OCI-LY1 (cell line): Measurements from ENCODE around the gene AGTRAP.

ENCODE experiments used
- H2AFZ ChIP-seq: fragments of 200-600 bp; sonication (generic), shearing (Covaris generic); 2 replicates; pipeline ENCODE4 v1.6.0; 2014; ENCODE audit warnings: antibody characterized with exemption, mild to moderate bottlenecking, low read length
- H3F3A ChIP-seq: fragments of 200-600 bp; sonication (generic), shearing (Covaris generic); 2 replicates; pipeline ENCODE4 v1.6.0; 2014; ENCODE audit warnings: mild to moderate bottlenecking, antibody characterized with exemption, low read length, moderate library complexity; ENCODE audit not compliant: insufficient read depth
- H3K27ac ChIP-seq: fragments of 200-600 bp; sonication (generic); 2 replicates; pipeline ENCODE4 v1.5.1; 2014; ENCODE audit warnings: low read length, mixed run types, mild to moderate bottlenecking, low read depth; ENCODE audit not compliant: poor library complexity, severe bottlenecking
- H3K27me3 ChIP-seq: fragments of 200-600 bp; sonication (generic); 2 replicates; pipeline ENCODE4 v1.6.0; 2014; ENCODE audit warnings: antibody characterized with exemption, mild to moderate bottlenecking, low read length, moderate library complexity; ENCODE audit not compliant: insufficient read depth
- H3K36me3 ChIP-seq: fragments of 200-600 bp; sonication (generic); 2 replicates; pipeline ENCODE4 v1.6.1; 2014; ENCODE audit warnings: mild to moderate bottlenecking, antibody characterized with exemption, low read length, moderate library complexity, mixed read lengths; ENCODE audit not compliant: insufficient read depth
- H3K4me1 ChIP-seq: fragments of 200-600 bp; sonication (generic); 2 replicates; pipeline ENCODE4 v1.5.1; 2014; ENCODE audit warnings: mild to moderate bottlenecking, low read length, moderate library complexity; ENCODE audit not compliant: insufficient read depth, severe bottlenecking
- H3K4me2 ChIP-seq: fragments of 200-600 bp; sonication (generic), shearing (Covaris generic); 2 replicates; pipeline ENCODE4 v1.6.1; 2014; ENCODE audit warnings: low read length
- H3K4me3 ChIP-seq: fragments of 200-600 bp; sonication (generic); 2 replicates; pipeline ENCODE4 v1.5.1; 2014; ENCODE audit warnings: low read length, low read depth, mild to moderate bottlenecking, mixed read lengths; ENCODE audit not compliant: poor library complexity, severe bottlenecking
- H3K79me2 ChIP-seq: fragments of 200-600 bp; shearing (Covaris generic); 2 replicates; pipeline ENCODE4 v1.6.1; 2016; ENCODE audit warnings: mixed run types, low read length, mixed read lengths; ENCODE audit not compliant: insufficient read depth
- H3K9ac ChIP-seq: fragments of 200-600 bp; sonication (generic), shearing (Covaris generic); 2 replicates; pipeline ENCODE4 v1.6.1; 2014; ENCODE audit warnings: mild to moderate bottlenecking, low read length, mixed read lengths
- H3K9me2 ChIP-seq: fragments of 200-600 bp; sonication (generic), shearing (Covaris generic); 2 replicates; pipeline ENCODE4 v1.6.1; 2014; ENCODE audit warnings: low read depth, mild to moderate bottlenecking, low read length, mixed read lengths
- H3K9me3 ChIP-seq: fragments of 200-600 bp; shearing (Covaris generic); 2 replicates; pipeline ENCODE4 v1.6.1; 2014; ENCODE audit warnings: low read length, mixed read lengths
- H4K20me1 ChIP-seq: fragments of 200-600 bp; sonication (generic), shearing (Covaris generic); 2 replicates; pipeline ENCODE4 v1.6.0; 2016; ENCODE audit warnings: mild to moderate bottlenecking, low read length; ENCODE audit not compliant: insufficient read depth
- EZH2 ChIP-seq: fragments of 200-600 bp; sonication (generic), shearing (Covaris generic); IDR thresholded peaks from 2 replicates; pipeline ENCODE4 v1.8.0; 2017; ENCODE audit warnings: borderline replicate concordance, mixed run types, mild to moderate bottlenecking, antibody characterized with exemption, low read length, moderate library complexity, mixed read lengths
- TF ChIP-seq, protein P1 (sequence below): fragments of 200-600 bp; sonication (generic), shearing (Covaris generic); IDR thresholded peaks from 2 replicates; pipeline ENCODE4 v1.5.1; 2017; ENCODE audit warnings: mild to moderate bottlenecking, antibody characterized with exemption, low read length, moderate library complexity, mixed read lengths

AGTRAP gene

GRCh38 chr1:11707621-11708276 is 28.2 kb upstream of the AGTRAP start:
- Histone ChIP-seq H3K27me3 (peaks cover 5% of the 10 kb centered on the region; the same call in 1 of the 2 replicates), H3K79me2 (no peaks in the 10 kb centered on the region), H3K9ac (no peak overlapping the region), H3K4me3 (no peak overlapping the region), H3K27ac (no peak overlapping the region), H2AFZ (no peak overlapping the region), H3K4me2 (no peak overlapping the region), H3K9me3 (no peaks in the 10 kb centered on the region), H3K9me2 (no peaks in the 10 kb centered on the region), H4K20me1 (no peaks in the 10 kb centered on the region), H3K4me1 (no peaks in the 10 kb centered on the region), H3F3A (no peaks in the 10 kb centered on the region), H3K36me3 (no peaks in the 10 kb centered on the region)
- no peak for TF ChIP-seq EZH2
- TF ChIP-seq, protein P1, sequence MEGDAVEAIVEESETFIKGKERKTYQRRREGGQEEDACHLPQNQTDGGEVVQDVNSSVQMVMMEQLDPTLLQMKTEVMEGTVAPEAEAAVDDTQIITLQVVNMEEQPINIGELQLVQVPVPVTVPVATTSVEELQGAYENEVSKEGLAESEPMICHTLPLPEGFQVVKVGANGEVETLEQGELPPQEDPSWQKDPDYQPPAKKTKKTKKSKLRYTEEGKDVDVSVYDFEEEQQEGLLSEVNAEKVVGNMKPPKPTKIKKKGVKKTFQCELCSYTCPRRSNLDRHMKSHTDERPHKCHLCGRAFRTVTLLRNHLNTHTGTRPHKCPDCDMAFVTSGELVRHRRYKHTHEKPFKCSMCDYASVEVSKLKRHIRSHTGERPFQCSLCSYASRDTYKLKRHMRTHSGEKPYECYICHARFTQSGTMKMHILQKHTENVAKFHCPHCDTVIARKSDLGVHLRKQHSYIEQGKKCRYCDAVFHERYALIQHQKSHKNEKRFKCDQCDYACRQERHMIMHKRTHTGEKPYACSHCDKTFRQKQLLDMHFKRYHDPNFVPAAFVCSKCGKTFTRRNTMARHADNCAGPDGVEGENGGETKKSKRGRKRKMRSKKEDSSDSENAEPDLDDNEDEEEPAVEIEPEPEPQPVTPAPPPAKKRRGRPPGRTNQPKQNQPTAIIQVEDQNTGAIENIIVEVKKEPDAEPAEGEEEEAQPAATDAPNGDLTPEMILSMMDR = no peak

GRCh38 chr1:11708554-11709350 is 27.2 kb upstream of the AGTRAP start:
- TF ChIP-seq EZH2 = no peak
- TF ChIP-seq, protein P1 = no peak
- Histone ChIP-seq H3K9me2 (no peaks in the 10 kb centered on the region), H3K4me2 (no peak overlapping the region), H3K27ac (no peak overlapping the region), H3K9ac (no peak overlapping the region), H3K27me3 (peaks cover 5% of the 10 kb centered on the region; the same call in 1 of the 2 replicates), H2AFZ (no peak overlapping the region), H3K79me2 (no peaks in the 10 kb centered on the region), H3K4me1 (no peaks in the 10 kb centered on the region), H3K4me3 (no peak overlapping the region), H3K9me3 (no peaks in the 10 kb centered on the region), H3F3A (no peaks in the 10 kb centered on the region), H4K20me1 (no peaks in the 10 kb centered on the region), H3K36me3 (no peaks in the 10 kb centered on the region)

DNA sequence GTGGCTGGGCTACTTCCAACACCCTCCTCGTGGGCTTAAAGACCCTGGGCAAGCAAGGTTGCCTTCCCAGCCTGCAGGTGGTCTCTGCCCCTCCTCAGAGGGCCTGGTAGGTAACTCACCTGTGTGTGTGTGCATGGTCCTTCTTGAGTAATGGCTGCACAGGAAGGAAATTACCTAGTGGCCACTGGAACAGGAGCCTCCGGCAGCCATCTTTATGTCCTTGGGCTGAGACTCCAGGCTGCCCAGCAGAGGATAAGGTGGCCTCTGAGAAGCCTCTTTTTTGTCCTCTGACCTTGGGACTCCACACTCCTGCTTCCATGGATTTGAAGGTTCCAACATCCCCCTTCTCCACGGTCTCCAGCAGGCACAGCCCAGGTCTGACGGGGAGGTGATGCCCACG is 24.4 kb upstream of the AGTRAP start:
- H3K79me2 ChIP-seq = no peaks in the 10 kb centered on the region
- no peak overlapping the region for H3K4me2 ChIP-seq
- no peak for TF ChIP-seq EZH2
- TF ChIP-seq, protein P1 = no peak
- H3K9me3 ChIP-seq = no peaks in the 10 kb centered on the region
- no peaks in the 10 kb centered on the region for H3K9me2 ChIP-seq
- H4K20me1 ChIP-seq = no peaks in the 10 kb centered on the region
- H3K9ac ChIP-seq = no peak overlapping the region
- no peaks in the 10 kb centered on the region for H3K4me1 ChIP-seq
- H3K27ac ChIP-seq = no peak overlapping the region
- peaks cover 5% of the 10 kb centered on the region; the same call in 1 of the 2 replicates for H3K27me3 ChIP-seq
- H3K36me3 ChIP-seq = no peaks in the 10 kb centered on the region
- H3K4me3 ChIP-seq = no peak overlapping the region
- H3F3A ChIP-seq = no peaks in the 10 kb centered on the region
- no peak overlapping the region for H2AFZ ChIP-seq
